ENCODE results near the gene KLHL10. TPM values are rescaled to one million over a fixed set of nuclear protein-coding genes. Genes with fewer than 3 reads are reported as not detected.

Gene KLHL10
- polyA plus RNA-seq, 1 of the 3 experiments (the other 2 are of a cell fraction) = 0.02 TPM

DNA sequence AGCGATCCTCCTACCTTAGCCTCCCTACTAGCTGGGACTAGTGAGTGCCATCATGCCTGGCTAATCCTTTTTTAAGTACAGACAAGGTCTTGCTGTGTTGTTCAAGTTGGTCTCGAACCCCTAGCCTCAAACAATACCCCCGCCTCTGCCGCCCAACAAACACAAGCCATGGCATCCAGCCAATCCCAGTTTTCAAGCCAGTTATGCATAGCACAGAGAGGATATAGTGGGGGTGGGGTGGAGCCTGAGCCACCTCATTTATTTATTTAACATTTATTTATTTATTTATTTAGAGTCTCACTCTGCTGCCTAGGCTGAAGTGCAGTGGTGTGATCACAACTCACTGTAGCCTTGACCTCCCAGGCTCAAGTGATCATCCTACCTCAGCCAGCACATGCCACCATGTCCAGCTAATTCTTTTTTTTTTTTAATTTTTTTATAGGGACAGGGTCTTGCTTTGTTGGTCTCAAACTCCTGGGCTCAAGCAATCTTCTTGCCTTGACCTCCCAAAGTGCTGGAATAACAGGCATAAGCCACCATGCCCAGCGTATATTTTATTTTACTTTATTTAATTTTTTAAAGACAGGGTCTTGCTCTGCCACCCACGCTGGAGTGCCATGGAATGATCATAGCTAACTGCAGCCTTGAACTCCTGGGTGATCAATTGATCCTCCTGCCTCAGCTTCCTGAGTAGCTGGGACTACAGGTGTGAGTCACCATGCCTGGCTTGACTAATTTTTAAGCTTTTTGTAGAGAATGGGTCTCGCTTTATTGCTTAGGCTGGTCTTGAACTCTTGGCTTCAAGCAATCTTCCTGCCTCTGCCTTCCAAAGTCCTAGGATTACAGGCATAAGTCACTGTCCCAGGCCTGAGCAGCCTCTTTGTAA lies 53.8 kb downstream of the KLHL10 start:
- Histone ChIP-seq H2AFZ (ENCODE audit: low read depth) (no peak overlapping the region), H3K4me2 (no peak overlapping the region), H3K36me3 (replicated peaks in 1 of 2; ENCODE audit: control insufficient read depth in 1 of 2, insufficient read depth in 2 of 2, low read length in 1 of 2) (peaks cover 53 to 67% of the 10 kb centered on the region in 2 experiments), H3K4me1 (ENCODE audit: control insufficient read depth in 1 of 2, insufficient read depth in 2 of 2, low read depth in 1 of 2, low read length in 1 of 2) (peaks cover 15 to 19% of the 10 kb centered on the region in 2 experiments; a peak in 3 of 4 replicates), H4K20me1 (ENCODE audit: insufficient read depth) (peaks cover 22% of the 10 kb centered on the region), H3K9me2 (no peaks in the 10 kb centered on the region), H3F3A (replicated peaks; ENCODE audit: insufficient read depth) (peaks cover 26% of the 10 kb centered on the region), H3K27me3 (ENCODE audit: insufficient read depth) (no peaks in the 10 kb centered on the region), H3K9ac (no peak overlapping the region), H3K4me3 (ENCODE audit: low read depth in 2 of 2, low read length in 1 of 2) (no peak overlapping the region), H3K27ac (ENCODE audit: low read depth in 2 of 2, low read length in 1 of 2) (no peak overlapping the region), H3K79me2 (ENCODE audit: insufficient read depth) (peaks cover 38% of the 10 kb centered on the region), H3K9me3 (no peaks in the 10 kb centered on the region)
- no peak for TF ChIP-seq GABPA (IDR thresholded peaks at IDR 0.05; ENCODE audit: low read depth)
- POLR2A ChIA-PET = no interaction called here
- CTCF ChIA-PET = interaction anchor here (0.7 kb wide), 1 partner anchor 36 kb away, joined by 3 read pairs; no protein-coding TSS in a partner anchor
- 95% methylated on average over 7 of the region's 7 CpGs for WGBS (ENCODE audit: low lambda C conversion rate)
- no peak for DNase-seq

- Histone ChIP-seq H3K79me2 (ENCODE audit: insufficient read depth) (peaks cover 32% of the 10 kb centered on the region), H3K9me2 (no peaks in the 10 kb centered on the region), H3K9me3 (no peaks in the 10 kb centered on the region), H4K20me1 (ENCODE audit: insufficient read depth) (peaks cover 29% of the 10 kb centered on the region), H3K9ac (no peak overlapping the region), H3K27me3 (ENCODE audit: insufficient read depth) (no peaks in the 10 kb centered on the region), H3K4me3 (ENCODE audit: low read depth in 2 of 2, low read length in 1 of 2) (no peak overlapping the region), H3F3A (replicated peaks; ENCODE audit: insufficient read depth) (peaks cover 27% of the 10 kb centered on the region), H3K4me1 (ENCODE audit: control insufficient read depth in 1 of 2, insufficient read depth in 2 of 2, low read depth in 1 of 2, low read length in 1 of 2) (peaks cover 15 to 25% of the 10 kb centered on the region in 2 experiments; a peak in 3 of 4 replicates), H2AFZ (ENCODE audit: low read depth) (no peak overlapping the region), H3K27ac (ENCODE audit: low read depth in 2 of 2, low read length in 1 of 2) (no peak overlapping the region), H3K4me2 (no peak overlapping the region), H3K36me3 (replicated peaks in 1 of 2; ENCODE audit: control insufficient read depth in 1 of 2, insufficient read depth in 2 of 2, low read length in 1 of 2) (peaks cover 55 to 62% of the 10 kb centered on the region in 2 experiments)
- CTCF ChIA-PET = no interaction called here
- TF ChIP-seq ELF1 (IDR thresholded peaks at IDR 0.05) (no peak), YY1 (IDR thresholded peaks at IDR 0.05; ENCODE audit: low read depth) (no peak), MXI1 (IDR thresholded peaks at IDR 0.05; ENCODE audit: low read depth, low read length) (no peak), EP300 (IDR thresholded peaks at IDR 0.05; ENCODE audit: borderline replicate concordance in 1 of 2, low read depth in 1 of 2, low read length in 1 of 2) (no peak), JUND (IDR thresholded peaks at IDR 0.05) (no peak), GATA2 (CRISPR knock-in tag; IDR thresholded peaks at IDR 0.05) (no peak)
- DNase-seq = no peak
- WGBS (ENCODE audit: low lambda C conversion rate) = 96% methylated on average over 4 of the region's 4 CpGs
- POLR2A ChIA-PET = no interaction called here
These were observed 54.4 kb downstream of the KLHL10 start for GRCh38 chr17:41892021-41892376.

DNA sequence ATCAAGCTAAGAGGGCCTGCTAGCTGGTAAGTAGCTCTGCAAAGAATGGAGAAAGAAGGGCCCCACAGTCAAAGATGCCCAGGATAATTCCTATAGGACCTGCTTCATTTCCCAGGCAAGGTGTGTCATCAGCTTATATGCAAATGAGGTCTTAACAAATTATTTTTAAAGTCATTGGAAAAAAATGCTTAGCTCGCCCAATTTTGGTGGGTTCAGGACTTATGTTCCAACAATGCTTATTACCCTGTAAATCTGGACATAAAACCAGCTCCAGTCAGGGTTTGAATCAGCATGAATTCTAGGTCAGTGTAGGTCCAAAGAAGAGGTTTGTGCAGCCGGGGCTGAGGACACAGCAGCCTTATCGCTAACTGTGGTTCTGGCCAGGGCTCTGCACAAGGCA lies 55.8 kb downstream of the KLHL10 start:
- Histone ChIP-seq H3K36me3 (replicated peaks in 1 of 2; ENCODE audit: control insufficient read depth in 1 of 2, insufficient read depth in 2 of 2, low read length in 1 of 2) (peaks cover 60 to 62% of the 10 kb centered on the region in 2 experiments), H3K79me2 (ENCODE audit: insufficient read depth) (peaks cover 38% of the 10 kb centered on the region), H3K27ac (ENCODE audit: low read depth in 2 of 2, low read length in 1 of 2) (no peak overlapping the region), H3K27me3 (ENCODE audit: insufficient read depth) (no peaks in the 10 kb centered on the region), H3K9me2 (no peaks in the 10 kb centered on the region), H3F3A (replicated peaks; ENCODE audit: insufficient read depth) (peaks cover 35% of the 10 kb centered on the region), H4K20me1 (ENCODE audit: insufficient read depth) (peaks cover 29% of the 10 kb centered on the region), H3K9ac (no peak overlapping the region), H2AFZ (ENCODE audit: low read depth) (no peak overlapping the region), H3K4me3 (ENCODE audit: low read depth in 2 of 2, low read length in 1 of 2) (no peak overlapping the region), H3K4me2 (no peak overlapping the region), H3K9me3 (no peaks in the 10 kb centered on the region), H3K4me1 (ENCODE audit: control insufficient read depth in 1 of 2, insufficient read depth in 2 of 2, low read depth in 1 of 2, low read length in 1 of 2) (peaks cover 15 to 26% of the 10 kb centered on the region in 2 experiments; a peak in 3 of 4 replicates)
- no peak for TF ChIP-seq USF1 (IDR thresholded peaks at IDR 0.05; ENCODE audit: borderline replicate concordance, low read depth)
- TF ChIP-seq YY1 (IDR thresholded peaks at IDR 0.05; ENCODE audit: low read depth) = no peak
- no peak for TF ChIP-seq POLR2AphosphoS5 (IDR thresholded peaks at IDR 0.05; ENCODE audit: low read depth, low read length)
- TF ChIP-seq TEAD4 (IDR thresholded peaks at IDR 0.05; ENCODE audit: borderline replicate concordance, insufficient read depth) = no peak
- no peak for TF ChIP-seq MAX (IDR thresholded peaks at IDR 0.05; ENCODE audit: low read depth)
- no peak for TF ChIP-seq FOXM1 (IDR thresholded peaks at IDR 0.05; ENCODE audit: low read depth)
- TF ChIP-seq EP300 (IDR thresholded peaks at IDR 0.05; ENCODE audit: borderline replicate concordance in 1 of 2, low read depth in 1 of 2, low read length in 1 of 2) = no peak
- 100% methylated on average over 3 of the region's 3 CpGs for WGBS (ENCODE audit: low lambda C conversion rate)
- ChIA-PET POLR2A (interaction anchor here (0.7 to 1.4 kb wide), 2 partner anchors 11 to 331 kb away, joined by 3 read pairs; no protein-coding TSS in a partner anchor), CTCF (interaction anchor here (1.4 to 2.7 kb wide), 3 partner anchors 14 to 66 kb away, joined by 5 to 9 read pairs (median 7); partner anchors contain the start of gene ACLY)
- no peak for DNase-seq

Data from SK-N-SH (cell line).